Activated CD4-positive, alpha-beta T cell treated with anti-CD3 and anti-CD28 coated beads for 36 hours (primary cell): Measurements from ENCODE around the gene PCSK2. TPM values are rescaled to one million over a fixed set of nuclear protein-coding genes. Genes with fewer than 3 reads are reported as not detected.

Source experiments
- ATAC-seq: fragments of 200-7000 bp; cut with Tn5 transposase; one replicate; pipeline ENCODE4 v1.10.0; 2021; ENCODE audit warnings: mild to moderate bottlenecking, moderate library complexity
- CTCF ChIA-PET: fragments of 350-600 bp; sonication (Branson Sonifier 250); formaldehyde crosslinking; loops from one replicate; lab custom pipeline; 2021; ENCODE audit warnings: antibody characterized with exemption; lab: Charles Lee
- POLR2A ChIA-PET: fragments of 350-600 bp; sonication (Branson Sonifier 250); formaldehyde crosslinking; loops from one replicate; lab custom pipeline; 2021; ENCODE audit warnings: antibody characterized with exemption, inconsistent platforms; lab: Charles Lee
- DNase-seq: peaks from one replicate; pipeline ENCODE4 v3.0.0-alpha.2; 2020
- H3K27ac Mint-ChIP-seq: one replicate; pipeline ENCODE4 v1.8.0; 2021; ENCODE audit warnings: mixed read lengths
- H3K27me3 Mint-ChIP-seq: one replicate; pipeline ENCODE4 v1.8.0; 2021; ENCODE audit warnings: mixed read lengths
- H3K36me3 Mint-ChIP-seq: one replicate; pipeline ENCODE4 v1.8.0; 2021; ENCODE audit warnings: low read depth, mixed read lengths
- H3K4me1 Mint-ChIP-seq: one replicate; pipeline ENCODE4 v1.8.0; 2021; ENCODE audit warnings: mixed read lengths
- H3K4me3 Mint-ChIP-seq: one replicate; pipeline ENCODE4 v1.8.0; 2021; ENCODE audit warnings: mild to moderate bottlenecking, moderate library complexity, mixed read lengths
- H3K9me3 Mint-ChIP-seq: one replicate; pipeline ENCODE4 v1.8.0; 2021; ENCODE audit warnings: low read depth, mixed read lengths
- intact Hi-C, 2 experiments: fragments of 100-400 bp; cut with DNase I in 1 of 2; cut with micrococcal nuclease in 1 of 2; formaldehyde crosslinking; loops; one replicate each; pipeline versions ENCODE4 v1.14.2 to v1.15.1; 2022 to 2024; cut with DNase I, micrococcal nuclease
- total RNA-seq, 2 experiments: library from RNA; stranded (reverse); gene quantifications; one replicate each; pipeline ENCODE4 v1.2.3, GENCODE V29; 2021

Gene PCSK2
- total RNA-seq, 2 experiments from 2014 or later: not detected

DNA sequence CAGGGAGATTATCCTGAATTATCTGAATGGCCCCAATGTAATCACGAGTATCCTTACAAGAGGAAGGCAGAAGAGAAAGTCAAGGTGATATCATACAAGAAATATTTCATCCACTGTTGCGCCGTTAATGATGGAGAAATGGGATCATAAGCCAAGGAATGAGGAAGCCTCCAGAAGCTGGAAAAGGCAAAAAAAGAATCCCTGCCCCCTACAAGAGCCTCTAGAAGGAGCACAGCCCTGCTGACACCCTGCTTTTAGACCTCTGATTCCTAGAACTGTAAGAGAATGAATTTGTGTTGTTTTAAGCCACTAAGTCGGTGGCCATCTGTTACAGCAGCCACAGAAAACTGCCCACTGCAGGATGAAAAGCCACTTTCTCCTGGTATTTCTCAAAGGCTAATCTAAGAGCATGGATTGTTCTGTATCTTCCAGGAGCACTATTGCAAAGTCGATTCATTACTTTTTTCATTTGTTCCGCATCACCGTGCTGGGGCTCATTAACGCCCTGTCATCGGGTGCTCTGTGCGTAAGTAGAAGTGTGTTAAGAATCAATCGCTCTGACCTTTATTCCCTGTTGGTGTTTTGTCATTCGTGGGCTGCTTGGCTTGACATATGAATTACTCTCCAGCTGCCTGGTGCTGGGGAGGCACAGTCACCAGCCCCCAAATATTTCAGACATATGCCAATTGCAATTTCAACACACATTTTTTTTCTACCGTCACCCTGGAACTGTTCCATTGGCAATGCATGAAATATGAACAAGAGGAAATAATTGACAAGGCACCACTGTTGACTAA, 117.0 kb downstream of the PCSK2 start:
- H3K27ac Mint-ChIP-seq: no peak overlapping the region
- ChIA-PET CTCF (no interaction called here), POLR2A (no interaction called here)
- H3K9me3 Mint-ChIP-seq: no peaks in the 10 kb centered on the region
- DNase-seq: no peak
- H3K36me3 Mint-ChIP-seq: no peaks in the 10 kb centered on the region
- intact Hi-C loops: no loop called here
- no peaks in the 10 kb centered on the region for H3K4me1 Mint-ChIP-seq
- H3K27me3 Mint-ChIP-seq: peaks cover 5% of the 10 kb centered on the region
- ATAC-seq: no peak
- H3K4me3 Mint-ChIP-seq: no peak overlapping the region

GRCh38 chr20:17344790-17345189, 118.0 kb downstream of the PCSK2 start:
- ChIA-PET POLR2A (no interaction called here), CTCF (interaction anchor here (0.6 kb wide), 1 partner anchor 539 kb away, joined by 7 read pairs; no protein-coding TSS in a partner anchor)
- no peak for ATAC-seq
- intact Hi-C loops: no loop called here
- Mint-ChIP-seq H3K36me3 (no peaks in the 10 kb centered on the region), H3K4me3 (no peak overlapping the region), H3K9me3 (no peaks in the 10 kb centered on the region), H3K27me3 (peaks cover 5% of the 10 kb centered on the region), H3K4me1 (no peaks in the 10 kb centered on the region), H3K27ac (no peak overlapping the region)
- no peak for DNase-seq

DNA sequence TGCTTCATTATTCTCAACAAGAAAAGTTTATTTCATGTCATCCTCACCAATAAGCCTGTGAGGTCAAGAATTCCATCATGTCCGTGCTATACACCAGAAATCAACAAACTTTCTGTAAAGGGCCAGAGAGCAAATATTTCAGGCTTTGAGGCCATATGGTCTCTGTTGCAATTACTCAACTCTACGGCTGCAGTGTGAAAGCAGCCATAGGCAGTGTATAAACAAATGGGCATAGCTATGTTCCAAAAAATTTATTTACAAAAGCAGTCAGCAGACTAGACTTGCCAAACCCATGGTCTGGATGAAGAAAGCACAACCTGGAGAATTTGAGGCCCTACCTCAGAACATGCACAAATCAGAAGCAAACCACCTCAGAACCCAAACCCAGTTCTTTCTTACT, 118.5 kb downstream of the PCSK2 start:
- DNase-seq (no peak), ATAC-seq (no peak)
- no peak overlapping the region for H3K27ac Mint-ChIP-seq
- H3K4me3 Mint-ChIP-seq: no peak overlapping the region
- peaks cover 7% of the 10 kb centered on the region for H3K27me3 Mint-ChIP-seq
- POLR2A ChIA-PET: no interaction called here
- CTCF ChIA-PET: interaction anchor here (0.6 kb wide), 1 partner anchor 540 kb away, joined by 7 read pairs; no protein-coding TSS in a partner anchor
- intact Hi-C loops: no loop called here
- no peaks in the 10 kb centered on the region for H3K9me3 Mint-ChIP-seq
- no peaks in the 10 kb centered on the region for H3K4me1 Mint-ChIP-seq
- no peaks in the 10 kb centered on the region for H3K36me3 Mint-ChIP-seq

DNA sequence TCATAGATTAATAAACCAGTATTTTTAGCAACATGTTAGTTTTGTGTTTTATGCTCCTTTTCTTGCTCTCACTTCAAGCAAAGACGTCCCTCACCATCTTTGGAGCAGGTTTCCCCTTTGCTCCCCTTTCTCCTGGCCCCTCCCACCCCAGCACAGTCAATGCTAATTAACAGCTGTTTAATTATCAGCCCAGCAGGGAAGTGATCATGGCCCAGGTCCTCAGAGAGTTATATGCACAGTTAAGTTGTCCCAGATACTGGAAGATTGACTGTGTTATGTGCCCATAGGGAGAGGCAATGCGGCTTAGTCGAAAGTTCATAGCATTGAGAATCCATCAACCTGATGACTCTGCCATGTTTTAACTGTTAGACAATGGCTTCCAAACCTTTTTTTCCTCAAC, 123.5 kb downstream of the PCSK2 start:
- no peak overlapping the region for H3K27ac Mint-ChIP-seq
- no peaks in the 10 kb centered on the region for H3K9me3 Mint-ChIP-seq
- intact Hi-C loops: no loop called here
- POLR2A ChIA-PET: no interaction called here
- no peak overlapping the region for H3K4me3 Mint-ChIP-seq
- ATAC-seq (no peak), DNase-seq (no peak)
- no peaks in the 10 kb centered on the region for H3K36me3 Mint-ChIP-seq
- peaks cover 10% of the 10 kb centered on the region for H3K27me3 Mint-ChIP-seq
- H3K4me1 Mint-ChIP-seq: no peaks in the 10 kb centered on the region
- CTCF ChIA-PET: no interaction called here

- CTCF ChIA-PET: no interaction called here
- Mint-ChIP-seq H3K27ac (no peak overlapping the region), H3K36me3 (no peaks in the 10 kb centered on the region), H3K4me3 (no peak overlapping the region), H3K27me3 (peaks cover 2% of the 10 kb centered on the region), H3K9me3 (no peaks in the 10 kb centered on the region), H3K4me1 (no peaks in the 10 kb centered on the region)
- ATAC-seq: no peak
- intact Hi-C loops: no loop called here
- POLR2A ChIA-PET: no interaction called here
- DNase-seq: no peak
Measured at GRCh38 chr20:17357238-17357637, 130.4 kb downstream of the PCSK2 start.

GRCh38 chr20:17358854-17359253, 132.0 kb downstream of the PCSK2 start:
- H3K4me1 Mint-ChIP-seq: no peaks in the 10 kb centered on the region
- H3K27me3 Mint-ChIP-seq: no peaks in the 10 kb centered on the region
- ChIA-PET POLR2A (no interaction called here), CTCF (interaction anchor here (1.6 kb wide), 1 partner anchor 72 kb away, joined by 3 read pairs; no protein-coding TSS in a partner anchor)
- H3K27ac Mint-ChIP-seq: no peak overlapping the region
- no peaks in the 10 kb centered on the region for H3K36me3 Mint-ChIP-seq
- ATAC-seq (no peak), DNase-seq (no peak)
- H3K4me3 Mint-ChIP-seq: no peak overlapping the region
- H3K9me3 Mint-ChIP-seq: no peaks in the 10 kb centered on the region
- intact Hi-C loops: no loop called here

- DNase-seq (no peak), ATAC-seq (no peak)
- intact Hi-C loops: no loop called here
- Mint-ChIP-seq H3K36me3 (no peaks in the 10 kb centered on the region), H3K27ac (no peak overlapping the region), H3K4me3 (no peak overlapping the region), H3K9me3 (no peaks in the 10 kb centered on the region), H3K4me1 (no peaks in the 10 kb centered on the region), H3K27me3 (no peaks in the 10 kb centered on the region)
- POLR2A ChIA-PET: no interaction called here
- CTCF ChIA-PET: no interaction called here
Measured at GRCh38 chr20:17364681-17365080, 137.8 kb downstream of the PCSK2 start.

DNA sequence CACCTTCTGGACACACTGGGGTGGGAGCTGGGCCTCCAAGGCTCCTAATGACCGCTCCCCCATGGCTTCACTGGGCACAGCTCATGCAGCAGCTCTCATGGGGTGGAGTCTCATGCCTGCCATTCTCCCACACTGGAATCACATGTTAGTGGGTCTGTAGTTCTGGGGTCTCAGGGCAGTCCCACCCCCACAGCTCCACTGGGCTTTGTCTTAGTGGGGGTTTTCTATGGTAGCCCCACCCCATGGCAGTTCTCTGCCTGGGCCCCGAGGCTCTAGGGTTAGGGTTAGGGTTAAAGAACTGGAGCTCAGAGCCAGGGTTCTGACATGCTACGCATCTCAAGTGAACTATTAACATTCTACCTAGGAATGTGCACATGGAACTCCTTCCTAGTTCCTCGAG, 139.0 kb downstream of the PCSK2 start:
- no peak overlapping the region for H3K4me3 Mint-ChIP-seq
- CTCF ChIA-PET: no interaction called here
- no peaks in the 10 kb centered on the region for H3K36me3 Mint-ChIP-seq
- H3K9me3 Mint-ChIP-seq: no peaks in the 10 kb centered on the region
- H3K27me3 Mint-ChIP-seq: no peaks in the 10 kb centered on the region
- no peak for DNase-seq
- POLR2A ChIA-PET: no interaction called here
- ATAC-seq: no peak
- H3K4me1 Mint-ChIP-seq: no peaks in the 10 kb centered on the region
- intact Hi-C loops: no loop called here
- H3K27ac Mint-ChIP-seq: no peak overlapping the region

GRCh38 chr20:17369506-17369905, 142.7 kb downstream of the PCSK2 start:
- ChIA-PET POLR2A (no interaction called here), CTCF (interaction anchor here (1.2 kb wide), 1 partner anchor 61 kb away, joined by 3 read pairs; no protein-coding TSS in a partner anchor)
- Mint-ChIP-seq H3K4me3 (no peak overlapping the region), H3K27ac (no peak overlapping the region), H3K36me3 (no peaks in the 10 kb centered on the region), H3K9me3 (no peaks in the 10 kb centered on the region), H3K4me1 (no peaks in the 10 kb centered on the region), H3K27me3 (no peaks in the 10 kb centered on the region)
- intact Hi-C loops: no loop called here
- ATAC-seq (no peak), DNase-seq (no peak)

GRCh38 chr20:17372806-17373440, 146.1 kb downstream of the PCSK2 start:
- ATAC-seq: no peak
- POLR2A ChIA-PET: no interaction called here
- DNase-seq: no peak
- H3K4me3 Mint-ChIP-seq: no peak overlapping the region
- H3K4me1 Mint-ChIP-seq: no peaks in the 10 kb centered on the region
- CTCF ChIA-PET: interaction anchor here (0.7 kb wide), 1 partner anchor 560 kb away, joined by 3 read pairs; no protein-coding TSS in a partner anchor
- no peaks in the 10 kb centered on the region for H3K27me3 Mint-ChIP-seq
- intact Hi-C loops: no loop called here
- H3K36me3 Mint-ChIP-seq: no peaks in the 10 kb centered on the region
- no peak overlapping the region for H3K27ac Mint-ChIP-seq
- H3K9me3 Mint-ChIP-seq: no peaks in the 10 kb centered on the region

DNA sequence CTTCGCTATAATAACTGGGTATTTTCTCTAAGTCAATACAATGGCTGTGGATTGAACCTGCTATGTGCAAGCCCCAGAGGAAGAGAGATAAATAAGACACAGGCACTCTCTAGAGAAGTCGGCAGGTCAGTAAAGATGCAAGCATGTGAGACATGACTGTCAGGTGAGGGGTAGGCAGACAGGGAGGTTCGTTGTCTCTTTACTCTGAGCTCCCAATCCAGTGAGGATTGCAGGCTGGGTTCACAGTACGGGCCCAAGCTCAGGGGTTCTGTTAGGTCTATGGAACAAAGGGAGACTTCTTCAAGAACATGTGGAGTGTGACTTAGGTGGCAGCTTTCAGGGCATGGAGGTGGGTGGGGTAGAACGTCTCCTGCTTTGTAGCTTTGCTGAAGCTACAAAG, 147.2 kb downstream of the PCSK2 start:
- Mint-ChIP-seq H3K27ac (no peak overlapping the region), H3K4me1 (no peaks in the 10 kb centered on the region), H3K27me3 (no peaks in the 10 kb centered on the region), H3K4me3 (no peak overlapping the region), H3K9me3 (no peaks in the 10 kb centered on the region), H3K36me3 (no peaks in the 10 kb centered on the region)
- intact Hi-C loops: no loop called here
- CTCF ChIA-PET: no interaction called here
- ATAC-seq (no peak), DNase-seq (no peak)
- POLR2A ChIA-PET: no interaction called here

- CTCF ChIA-PET: no interaction called here
- H3K4me1 Mint-ChIP-seq: no peaks in the 10 kb centered on the region
- no peak overlapping the region for H3K4me3 Mint-ChIP-seq
- no peaks in the 10 kb centered on the region for H3K9me3 Mint-ChIP-seq
- H3K36me3 Mint-ChIP-seq: no peaks in the 10 kb centered on the region
- no peak for DNase-seq
- intact Hi-C loops: no loop called here
- POLR2A ChIA-PET: no interaction called here
- no peaks in the 10 kb centered on the region for H3K27me3 Mint-ChIP-seq
- no peak for ATAC-seq
- H3K27ac Mint-ChIP-seq: no peak overlapping the region
Measured at GRCh38 chr20:17376031-17376430, 149.2 kb downstream of the PCSK2 start.
